Measurements from ENCODE around the gene PHGDH. TPM values are rescaled to one million over a fixed set of nuclear protein-coding genes. Genes with fewer than 3 reads are reported as not detected.

The PHGDH gene
- total and polyA plus RNA-seq, 2 of the 13 experiments (the other 11 are each of a cell fraction or from before 2014, with no cell fraction given) = 95.8 to 133 TPM

- ChIA-PET POLR2A (interaction anchor here (2.0 to 2.8 kb wide), 2 partner anchors 27 to 37 kb away, joined by 9 to 17 read pairs; partner anchors contain the start of genes PHGDH and ZNF697), CTCF (ENCODE audit: low intra/inter-chr PET ratio, low total read pairs) (interaction anchor here (1.1 to 3.1 kb wide), 6 partner anchors 12 to 92 kb away, joined by 3 to 35 read pairs (median 4); no protein-coding TSS in a partner anchor)
- in situ Hi-C loops (cut with HindIII; ENCODE audit: extremely low pct_ligation_motif_present, low pct_unique_long_range_greater_than_20kb) (no loop called here), intact Hi-C loops (cut with micrococcal nuclease; ENCODE audit: unreplicated experiment) (no loop called here)
- H3K4me1 ChIP-seq (ENCODE audit: insufficient read depth, low read length) = peaks cover 39% of the 10 kb centered on the region
- FAIRE-seq (no peak), ATAC-seq (peak; percentile 79), DNase-seq (ENCODE audit: low spot score) (peak; percentile 79)
- H3K27me3 ChIP-seq (ENCODE audit: control insufficient read depth in 1 of 2, insufficient read depth in 2 of 2, low read length in 2 of 2) = no peaks in the 10 kb centered on the region; a peak in 1 of 5 replicates
- H3K79me2 ChIP-seq (ENCODE audit: insufficient read depth, low read length) = no peaks in the 10 kb centered on the region
- BruUV-seq (replicated peaks) = no TSS peak
- H4K20me1 ChIP-seq (ENCODE audit: insufficient read depth, low read length) = no peaks in the 10 kb centered on the region
- H3K9me3 ChIP-seq (ENCODE audit: low read length) = no peaks in the 10 kb centered on the region
- WGBS (ENCODE audit: low lambda C conversion rate) = 16% methylated on average over 6 of the region's 6 CpGs
- H3K4me3 ChIP-seq (replicated peaks in 1 of 3; ENCODE audit: insufficient read depth in 1 of 3, low read depth in 2 of 3, low read length in 3 of 3) = peak overlapping the region; percentile 43 to 63 (median 57); a peak in 3 of 6 replicates
- no peak overlapping the region for H2AFZ ChIP-seq (ENCODE audit: low read length)
- no peak overlapping the region for H3K27ac ChIP-seq (ENCODE audit: extremely low read length, insufficient read depth, low read length)
- no peaks in the 10 kb centered on the region for H3K36me3 ChIP-seq (replicated peaks in 1 of 2; ENCODE audit: control insufficient read depth in 1 of 2, insufficient read depth in 2 of 2, low read length in 2 of 2)
- H3K4me2 ChIP-seq (ENCODE audit: low read depth, low read length) = peak overlapping the region; percentile 93
- H3K9ac ChIP-seq (ENCODE audit: insufficient read depth, low read depth, low read length) = no peak overlapping the region
- no peak for TF ChIP-seq JARID2 (CRISPR knock-in tag; IDR thresholded peaks at IDR 0.05; ENCODE audit: insufficient replicate concordance)
- peak; percentile 90 for TF ChIP-seq SIX4 (CRISPR knock-in tag; IDR thresholded peaks at IDR 0.05)
- TF ChIP-seq HHEX (CRISPR knock-in tag; IDR thresholded peaks at IDR 0.05) = no peak
- TF ChIP-seq, protein P1, sequence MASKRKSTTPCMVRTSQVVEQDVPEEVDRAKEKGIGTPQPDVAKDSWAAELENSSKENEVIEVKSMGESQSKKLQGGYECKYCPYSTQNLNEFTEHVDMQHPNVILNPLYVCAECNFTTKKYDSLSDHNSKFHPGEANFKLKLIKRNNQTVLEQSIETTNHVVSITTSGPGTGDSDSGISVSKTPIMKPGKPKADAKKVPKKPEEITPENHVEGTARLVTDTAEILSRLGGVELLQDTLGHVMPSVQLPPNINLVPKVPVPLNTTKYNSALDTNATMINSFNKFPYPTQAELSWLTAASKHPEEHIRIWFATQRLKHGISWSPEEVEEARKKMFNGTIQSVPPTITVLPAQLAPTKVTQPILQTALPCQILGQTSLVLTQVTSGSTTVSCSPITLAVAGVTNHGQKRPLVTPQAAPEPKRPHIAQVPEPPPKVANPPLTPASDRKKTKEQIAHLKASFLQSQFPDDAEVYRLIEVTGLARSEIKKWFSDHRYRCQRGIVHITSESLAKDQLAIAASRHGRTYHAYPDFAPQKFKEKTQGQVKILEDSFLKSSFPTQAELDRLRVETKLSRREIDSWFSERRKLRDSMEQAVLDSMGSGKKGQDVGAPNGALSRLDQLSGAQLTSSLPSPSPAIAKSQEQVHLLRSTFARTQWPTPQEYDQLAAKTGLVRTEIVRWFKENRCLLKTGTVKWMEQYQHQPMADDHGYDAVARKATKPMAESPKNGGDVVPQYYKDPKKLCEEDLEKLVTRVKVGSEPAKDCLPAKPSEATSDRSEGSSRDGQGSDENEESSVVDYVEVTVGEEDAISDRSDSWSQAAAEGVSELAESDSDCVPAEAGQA (IDR thresholded peaks at IDR 0.05; ENCODE audit: low read depth) = no peak
- TF ChIP-seq, protein P1 (CRISPR knock-in tag; IDR thresholded peaks at IDR 0.05; ENCODE audit: borderline replicate concordance) = no peak
- TF ChIP-seq KDM5A (IDR thresholded peaks at IDR 0.05; ENCODE audit: borderline replicate concordance, low read length) = no peak
- no peak for TF ChIP-seq IKZF1 (IDR thresholded peaks at IDR 0.05)
- TF ChIP-seq SKIL (CRISPR knock-in tag; IDR thresholded peaks at IDR 0.05; ENCODE audit: borderline replicate concordance) = no peak
- TF ChIP-seq ZFP36 (IDR thresholded peaks at IDR 0.05; ENCODE audit: borderline replicate concordance, low read depth, low read length, partially characterized antibody) = no peak
- TF ChIP-seq, protein P2, sequence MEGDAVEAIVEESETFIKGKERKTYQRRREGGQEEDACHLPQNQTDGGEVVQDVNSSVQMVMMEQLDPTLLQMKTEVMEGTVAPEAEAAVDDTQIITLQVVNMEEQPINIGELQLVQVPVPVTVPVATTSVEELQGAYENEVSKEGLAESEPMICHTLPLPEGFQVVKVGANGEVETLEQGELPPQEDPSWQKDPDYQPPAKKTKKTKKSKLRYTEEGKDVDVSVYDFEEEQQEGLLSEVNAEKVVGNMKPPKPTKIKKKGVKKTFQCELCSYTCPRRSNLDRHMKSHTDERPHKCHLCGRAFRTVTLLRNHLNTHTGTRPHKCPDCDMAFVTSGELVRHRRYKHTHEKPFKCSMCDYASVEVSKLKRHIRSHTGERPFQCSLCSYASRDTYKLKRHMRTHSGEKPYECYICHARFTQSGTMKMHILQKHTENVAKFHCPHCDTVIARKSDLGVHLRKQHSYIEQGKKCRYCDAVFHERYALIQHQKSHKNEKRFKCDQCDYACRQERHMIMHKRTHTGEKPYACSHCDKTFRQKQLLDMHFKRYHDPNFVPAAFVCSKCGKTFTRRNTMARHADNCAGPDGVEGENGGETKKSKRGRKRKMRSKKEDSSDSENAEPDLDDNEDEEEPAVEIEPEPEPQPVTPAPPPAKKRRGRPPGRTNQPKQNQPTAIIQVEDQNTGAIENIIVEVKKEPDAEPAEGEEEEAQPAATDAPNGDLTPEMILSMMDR (CRISPR knock-in tag; IDR thresholded peaks at IDR 0.05) = peak; percentile 71
- no peak for TF ChIP-seq PCBP2 (optimal IDR thresholded peaks at IDR 0.05; ENCODE audit: low read depth, low read length, poor library complexity, severe bottlenecking)
- TF ChIP-seq ARNTL (CRISPR knock-in tag; IDR thresholded peaks at IDR 0.05) = no peak
- no peak for TF ChIP-seq EEA1 (CRISPR knock-in tag; IDR thresholded peaks at IDR 0.05; ENCODE audit: borderline replicate concordance)
- peak; percentile 21; the same call in 1 of the 2 replicates for TF ChIP-seq RAD21 (CRISPR knock-in tag; IDR thresholded peaks at IDR 0.05)
- TF ChIP-seq MAFK (conservative IDR thresholded peaks at IDR 0.05 in 1 of 2, IDR thresholded peaks at IDR 0.05 in 1 of 2; ENCODE audit: low read length in 2 of 2) = no peak
- no peak for TF ChIP-seq RXRB (CRISPR knock-in tag; IDR thresholded peaks at IDR 0.05; ENCODE audit: borderline replicate concordance)
Measured at GRCh38 chr1:119674835-119675289, 36.9 kb upstream of the PHGDH start.

All from HepG2 (cell line).